ENCODE results near the gene GLS2.
"Not testable (repeated sequence)": the region's sequence is repeated elsewhere in the genome, so short reads cannot be mapped to it uniquely, and the experiment has no call there.

Gene GLS2

DNA sequence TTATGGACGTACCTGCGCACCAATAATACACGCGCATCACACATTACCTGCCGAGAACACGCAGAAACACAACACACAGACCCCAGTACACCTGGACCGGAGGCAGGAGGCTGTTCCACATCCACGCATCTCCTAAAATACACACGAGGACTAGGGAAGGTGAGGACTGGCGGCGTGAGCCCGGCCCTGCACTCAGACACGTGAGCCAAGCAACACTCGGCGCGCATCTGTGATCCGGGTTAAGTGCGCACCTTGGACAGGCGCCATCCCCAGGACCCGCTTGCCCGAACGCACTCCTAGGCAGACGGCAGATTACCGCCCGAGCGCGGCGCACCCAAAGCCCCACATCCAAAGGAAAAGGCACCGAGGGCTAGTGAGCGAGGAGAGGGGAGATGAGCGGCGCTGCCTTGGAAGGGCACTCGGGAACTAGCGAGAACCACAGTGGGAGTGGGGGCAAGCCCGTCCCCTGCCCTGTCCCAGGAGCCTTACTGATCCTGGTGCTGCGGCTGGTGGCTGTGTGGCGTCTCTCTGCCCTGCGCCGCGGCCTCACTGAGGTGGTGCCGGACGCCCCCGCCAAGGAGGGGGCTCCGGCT is 417 bp downstream of the GLS2 start:
- no peak for DNase-seq

DNA sequence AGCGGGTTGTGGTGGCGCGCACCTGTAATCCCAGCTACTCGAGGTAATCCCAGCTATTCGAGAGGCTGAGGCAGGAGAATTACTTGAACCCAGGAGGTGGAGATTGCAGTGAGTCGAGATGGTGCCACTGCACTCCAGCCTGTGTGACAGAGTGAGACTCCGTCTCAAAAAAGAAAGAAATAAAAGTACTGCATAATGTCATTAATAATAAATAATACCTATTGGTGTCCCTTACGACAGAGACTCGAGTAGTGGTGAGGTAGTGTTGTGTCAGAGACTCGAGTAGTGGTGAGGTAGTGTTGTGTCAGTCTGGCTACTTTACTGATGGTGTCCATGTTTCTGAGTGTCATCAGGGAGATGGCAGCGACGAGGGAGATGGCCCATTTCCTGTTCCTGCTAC is 1.3 kb downstream of the GLS2 start:
- DNase-seq: no peak

DNA sequence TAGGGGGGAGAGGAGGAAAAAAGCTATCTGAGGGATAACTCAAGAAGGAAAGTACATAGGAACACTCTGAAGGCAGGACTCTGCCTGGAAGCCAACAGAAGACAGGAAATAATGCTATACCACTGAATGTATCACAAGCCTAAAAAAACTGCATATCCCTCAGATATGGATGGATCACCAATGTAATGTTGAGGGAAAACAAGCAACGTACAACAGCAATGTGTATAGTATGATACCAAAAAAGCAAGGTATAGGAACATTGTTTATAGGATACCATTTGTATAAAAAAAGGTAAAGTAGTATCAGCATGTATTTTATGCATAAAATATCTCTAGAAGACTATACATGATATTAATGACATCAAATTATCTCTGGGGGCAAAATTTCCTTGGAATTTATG is 3.4 kb downstream of the GLS2 start:
- DNase-seq: no peak

DNA sequence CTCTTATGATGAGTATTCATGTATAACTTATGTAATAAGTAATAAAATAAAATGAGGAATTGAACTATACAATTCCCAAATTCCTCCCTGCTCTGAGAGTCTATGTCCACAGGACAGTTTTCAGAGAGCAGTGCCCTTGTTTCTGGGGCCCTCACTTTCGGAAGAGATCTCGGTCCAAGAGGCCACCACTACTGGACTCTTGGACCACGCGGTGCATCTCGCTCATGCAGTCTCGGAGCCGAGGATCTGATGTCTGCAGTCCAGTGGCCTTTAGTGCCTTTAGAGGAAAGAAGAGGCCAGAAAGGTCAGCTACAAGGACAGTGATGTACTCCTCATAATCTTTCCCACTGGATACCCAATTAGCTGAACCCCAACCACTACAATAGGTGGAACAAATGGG is 8.3 kb downstream of the GLS2 start:
- no peak for DNase-seq

DNA sequence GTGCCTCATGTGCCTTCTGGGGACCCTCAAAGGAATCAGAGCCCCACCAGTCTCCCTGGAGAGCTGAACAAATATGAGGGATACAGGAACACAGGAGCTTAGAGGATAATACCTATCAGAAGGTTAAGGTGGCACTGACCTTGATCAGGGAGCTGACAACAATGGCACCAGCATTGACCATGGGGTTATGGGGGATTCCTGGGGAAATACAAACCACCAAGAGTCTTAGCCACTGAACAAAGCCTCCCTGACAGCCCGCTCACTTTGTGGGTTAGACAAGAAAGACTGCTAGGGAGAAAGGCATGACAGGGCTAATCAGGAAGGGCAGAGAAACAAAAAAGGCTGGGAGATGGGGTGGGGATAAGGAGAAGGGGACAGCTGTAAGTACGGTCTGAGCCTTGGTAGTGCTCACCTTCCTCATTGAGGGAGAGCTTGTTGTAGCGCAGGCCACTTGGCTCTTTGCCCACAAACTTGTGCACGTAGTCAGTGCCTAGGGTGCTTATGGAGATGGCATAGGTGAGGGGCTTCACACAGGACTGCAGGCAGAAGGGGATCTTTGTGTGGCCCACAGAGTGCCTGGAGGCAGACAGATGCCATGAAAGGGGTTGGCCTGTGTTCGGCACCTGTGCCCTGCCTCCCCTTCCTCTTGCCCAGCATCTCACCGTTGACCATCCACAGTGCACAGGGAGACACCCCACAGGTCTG is 10.3 kb downstream of the GLS2 start:
- no peak for DNase-seq

DNA sequence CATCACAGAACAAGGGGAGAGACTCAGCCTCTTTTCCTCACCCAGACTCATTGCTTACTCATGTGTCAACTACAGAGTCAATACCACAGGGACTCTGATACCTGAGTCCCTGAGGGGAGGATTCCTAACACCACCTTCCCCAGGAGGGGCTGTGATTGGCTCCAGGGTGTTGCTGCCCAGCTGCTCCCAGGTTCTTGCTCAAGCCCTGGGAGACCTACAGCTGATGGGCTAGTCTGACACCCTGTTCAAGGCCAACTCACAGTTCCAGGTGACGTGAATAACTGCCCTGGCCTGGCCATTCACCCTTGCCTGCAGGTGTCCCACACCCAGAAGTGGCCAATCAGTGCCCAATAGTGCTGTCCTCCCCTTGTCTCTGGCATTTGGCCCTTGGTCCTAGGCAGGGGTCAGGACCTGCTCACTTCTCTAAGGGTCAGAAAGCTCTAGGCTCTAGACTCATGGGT is 11.0 kb downstream of the GLS2 start:
- no peak for DNase-seq

DNA sequence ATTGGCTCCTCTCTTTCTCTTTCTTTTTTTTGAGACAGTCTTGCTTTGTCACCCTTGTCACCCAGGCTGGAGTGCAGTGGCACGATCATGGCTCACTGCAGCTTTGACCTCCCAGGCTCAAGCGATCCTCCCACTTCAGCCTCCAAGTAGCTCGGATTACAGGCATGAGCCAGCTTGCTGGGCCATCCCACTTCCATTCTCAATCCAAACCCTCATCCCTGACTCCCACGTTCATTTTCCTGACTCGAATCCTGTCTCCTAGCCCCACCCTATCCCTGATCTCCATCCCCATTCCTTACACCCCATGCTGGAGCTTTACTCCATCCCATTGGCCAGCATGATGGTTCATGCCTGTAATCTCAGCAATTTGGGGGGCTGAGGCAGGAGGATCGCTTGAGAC is 11.8 kb downstream of the GLS2 start:
- no peak for DNase-seq

DNA sequence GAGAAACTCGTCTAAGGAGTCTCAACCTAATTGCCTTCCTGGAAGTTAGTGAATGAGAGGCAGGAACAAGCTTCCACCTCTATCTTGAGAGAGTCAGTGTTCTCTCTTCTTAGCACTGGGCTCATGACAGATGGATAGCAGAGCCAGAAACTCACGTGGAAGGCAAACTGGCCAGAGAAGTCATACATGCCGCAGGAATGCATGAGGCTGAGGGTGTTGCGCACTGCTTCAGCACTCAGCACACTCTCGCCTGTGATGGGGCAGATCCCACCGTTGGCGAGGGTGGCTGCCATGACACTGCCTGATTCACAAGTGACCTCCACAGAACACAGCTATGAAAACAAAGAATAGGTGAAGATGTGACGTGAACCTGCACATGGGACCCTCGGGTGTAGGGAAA is 13.6 kb downstream of the GLS2 start:
- DNase-seq: no peak

DNA sequence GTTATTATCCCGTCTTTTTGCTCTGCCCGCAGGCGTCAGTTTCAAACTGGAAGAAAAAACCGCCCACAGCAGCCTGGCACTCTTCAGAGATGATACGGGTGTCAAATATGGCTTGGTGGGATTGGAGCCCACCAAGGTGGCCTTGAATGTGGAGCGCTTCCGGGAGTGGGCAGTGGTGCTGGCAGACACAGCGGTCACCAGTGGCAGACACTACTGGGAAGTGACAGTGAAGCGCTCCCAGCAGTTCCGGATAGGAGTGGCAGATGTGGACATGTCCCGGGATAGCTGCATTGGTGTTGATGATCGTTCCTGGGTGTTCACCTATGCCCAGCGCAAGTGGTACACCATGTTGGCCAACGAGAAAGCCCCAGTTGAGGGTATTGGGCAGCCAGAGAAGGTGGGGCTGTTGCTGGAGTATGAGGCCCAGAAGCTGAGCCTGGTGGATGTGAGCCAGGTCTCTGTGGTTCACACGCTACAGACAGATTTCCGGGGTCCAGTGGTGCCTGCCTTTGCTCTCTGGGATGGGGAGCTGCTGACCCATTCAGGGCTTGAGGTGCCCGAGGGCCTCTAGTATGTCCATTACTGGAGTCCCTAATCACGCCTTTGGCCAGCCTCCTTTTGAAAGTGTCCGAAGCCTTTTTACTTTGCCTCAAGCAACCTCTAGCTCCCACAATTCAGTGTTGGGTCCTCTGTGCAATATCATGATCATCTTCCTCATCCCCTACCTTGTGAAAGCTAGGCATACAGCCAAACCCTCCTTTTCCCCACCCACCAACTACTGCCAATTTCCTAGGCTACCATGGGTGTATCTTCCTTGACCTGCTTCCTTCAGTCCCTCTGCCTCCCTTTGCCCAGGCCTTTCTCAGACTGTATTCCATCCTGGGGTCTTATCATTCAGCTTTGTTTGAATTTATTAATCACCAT is 18.7 kb downstream of the GLS2 start:
- no peak for DNase-seq

DNA sequence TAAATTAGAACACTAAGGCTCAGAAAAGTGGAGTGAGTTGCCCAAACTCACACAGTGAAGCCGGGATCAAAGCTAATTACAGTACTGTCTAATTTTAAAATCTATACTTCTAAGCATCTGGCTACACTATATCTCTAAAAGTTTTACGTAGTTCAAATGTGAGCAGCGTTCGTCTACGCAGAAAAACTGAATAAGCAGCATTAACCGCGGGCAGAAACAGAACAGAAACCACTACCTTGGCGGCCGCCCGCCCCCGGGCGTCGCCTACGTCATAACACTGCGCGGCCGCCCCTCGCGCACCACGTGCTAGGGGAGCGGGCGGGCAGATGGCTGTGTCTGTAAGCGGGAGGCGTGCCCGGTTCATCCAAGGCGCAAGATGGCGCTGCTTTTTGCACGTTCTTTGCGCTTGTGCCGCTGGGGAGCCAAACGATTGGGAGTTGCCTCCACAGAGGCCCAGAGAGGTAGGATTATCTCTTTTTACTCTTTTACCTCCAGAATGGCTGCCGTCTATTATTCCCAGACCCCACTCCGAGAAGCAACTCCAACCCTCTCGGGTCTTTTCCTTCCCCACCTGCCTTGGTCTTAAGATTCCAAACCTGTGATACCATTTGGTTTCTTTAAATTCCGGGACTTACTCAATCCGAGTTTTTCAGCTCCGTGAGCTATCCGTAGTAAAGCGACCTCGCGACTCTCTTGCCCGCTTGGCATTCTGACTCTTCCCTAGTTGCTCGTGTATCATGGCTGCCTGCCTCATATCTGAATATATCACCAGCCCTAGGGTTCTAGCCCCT is 19.6 kb downstream of the GLS2 start, which contains the start of gene SPRYD4:
Gene SPRYD4, plus strand, starts transcription at position 363 of the 791 bp plus-strand sequence. Its CDS starts 14 bp downstream, at position 377.
- DNase-seq: peak; percentile 91

DNA sequence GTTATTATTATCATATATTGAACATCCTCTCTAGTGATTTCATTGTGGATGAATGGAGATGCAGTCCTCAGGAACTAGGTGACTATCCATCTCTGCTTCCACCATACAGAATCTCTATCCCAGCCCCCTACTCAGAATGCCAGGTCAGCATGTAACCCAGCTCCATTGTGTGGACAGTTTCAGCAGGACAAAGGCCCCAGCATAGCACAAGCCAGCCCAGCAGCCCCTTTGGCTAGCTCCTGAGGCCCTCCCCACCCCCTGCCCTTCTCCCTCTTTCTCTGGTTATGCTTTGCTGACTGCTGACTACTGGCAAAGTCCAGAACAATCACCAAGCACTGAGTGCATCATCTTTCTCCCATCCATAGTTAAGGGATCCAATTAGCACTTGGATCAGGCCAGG is 25.4 kb downstream of the GLS2 start:
- no peak for DNase-seq

DNA sequence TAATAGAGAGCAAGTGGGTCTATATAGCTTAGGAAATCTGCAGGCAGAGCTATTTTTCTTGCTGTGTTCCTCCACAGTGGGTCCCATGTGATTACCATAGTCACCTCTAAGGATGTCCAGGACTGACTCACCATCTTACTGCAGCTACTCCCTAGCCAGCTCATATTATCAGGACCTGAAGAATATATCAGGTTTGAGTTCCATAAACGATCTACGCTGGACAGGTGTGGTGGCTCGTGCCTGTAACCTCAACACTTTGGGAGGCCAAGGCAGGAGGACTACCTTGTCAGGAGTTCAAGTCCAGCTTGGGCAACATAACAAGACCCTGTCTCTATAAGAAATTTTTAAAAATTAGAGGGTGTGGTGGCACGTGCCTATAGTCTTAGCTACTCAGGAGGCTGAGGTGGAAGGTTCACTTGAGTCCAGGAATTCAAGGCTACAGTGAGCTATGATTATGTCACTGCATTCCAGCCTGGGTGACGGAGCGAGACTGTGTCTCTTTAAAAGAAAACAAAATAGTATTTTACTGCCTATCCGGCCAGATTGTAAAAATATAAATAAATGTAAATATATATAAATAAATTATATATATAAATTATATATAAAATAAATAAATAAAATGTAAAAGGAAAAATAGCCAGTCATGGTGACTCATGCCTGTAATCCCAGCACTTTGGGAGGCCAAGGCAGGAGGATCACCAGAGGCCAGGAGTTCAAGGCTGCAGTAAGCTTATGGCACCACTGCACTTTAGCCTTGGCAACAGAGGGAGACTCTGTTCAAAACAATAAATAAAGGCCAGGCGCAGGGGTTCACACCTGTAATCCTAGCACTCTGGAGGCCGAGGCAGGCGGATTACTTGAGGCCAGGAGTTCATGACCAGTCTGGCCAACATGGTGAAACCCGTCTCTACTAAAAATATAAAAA is 26.5 kb downstream of the GLS2 start:
- no peak for DNase-seq

DNA sequence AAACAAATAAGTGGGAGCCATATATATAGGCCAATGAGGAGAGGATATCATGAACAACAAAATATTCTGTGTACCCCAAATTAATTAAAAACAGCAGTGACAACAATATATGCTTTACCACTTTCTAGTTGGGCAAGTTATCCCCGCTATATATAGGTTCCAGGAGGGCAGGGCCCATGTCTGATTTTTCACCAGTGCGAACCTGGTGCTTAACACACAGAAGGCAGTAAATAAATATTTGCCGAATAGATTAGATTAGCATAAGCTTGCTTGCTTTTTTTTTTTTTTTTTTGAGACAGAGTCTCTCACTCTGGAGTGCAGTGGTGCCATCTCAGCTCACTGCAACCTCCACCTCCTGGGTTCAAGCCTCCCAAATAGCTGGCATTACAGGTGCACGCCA is 30.1 kb downstream of the GLS2 start:
- no peak for DNase-seq

DNA sequence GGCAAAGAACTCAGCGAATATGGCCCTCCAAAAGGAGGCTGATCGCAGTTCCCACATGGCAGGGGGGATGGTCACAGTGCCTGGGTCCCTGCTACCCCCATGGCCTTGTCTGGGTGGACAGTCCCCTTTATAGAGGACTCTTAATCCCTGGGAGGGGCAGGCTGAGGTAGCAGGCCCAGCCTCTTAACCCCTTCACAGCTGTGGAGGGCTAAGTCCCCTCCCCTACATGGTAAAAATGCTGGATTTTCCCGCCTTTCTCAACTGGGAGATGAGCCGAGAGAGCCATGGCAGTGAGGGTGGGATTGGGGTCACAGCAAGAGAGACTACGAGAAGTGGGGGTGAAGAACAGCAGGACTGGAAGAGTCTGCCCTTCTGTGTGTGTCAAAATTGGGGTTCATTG is 33.4 kb downstream of the GLS2 start, which contains the start of gene MIP:
Gene MIP, minus strand, starts transcription at position 101 of the 400 bp plus-strand sequence. Its CDS starts 44 bp downstream, at position 57.
- no peak for DNase-seq

DNA sequence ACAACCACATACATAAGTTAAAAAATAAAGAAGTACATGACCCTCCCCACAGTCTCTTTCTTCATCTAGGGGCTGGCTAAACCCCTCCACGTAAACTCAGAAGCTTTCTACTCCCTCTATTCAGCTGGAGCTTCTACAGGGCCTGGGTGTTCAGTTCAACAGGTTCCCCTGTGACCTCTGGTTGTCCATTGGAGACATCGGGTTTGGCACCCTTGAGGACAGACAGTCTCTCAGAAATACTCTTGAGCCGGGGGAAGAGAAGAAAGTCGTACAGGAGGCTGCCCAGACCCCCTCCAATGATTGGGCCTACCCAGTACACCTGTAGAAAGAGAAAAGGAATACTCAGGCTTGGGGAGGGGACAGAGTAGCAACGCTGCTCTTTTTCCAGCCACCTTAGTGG is 36.8 kb downstream of the GLS2 start:
- DNase-seq: no peak

DNA sequence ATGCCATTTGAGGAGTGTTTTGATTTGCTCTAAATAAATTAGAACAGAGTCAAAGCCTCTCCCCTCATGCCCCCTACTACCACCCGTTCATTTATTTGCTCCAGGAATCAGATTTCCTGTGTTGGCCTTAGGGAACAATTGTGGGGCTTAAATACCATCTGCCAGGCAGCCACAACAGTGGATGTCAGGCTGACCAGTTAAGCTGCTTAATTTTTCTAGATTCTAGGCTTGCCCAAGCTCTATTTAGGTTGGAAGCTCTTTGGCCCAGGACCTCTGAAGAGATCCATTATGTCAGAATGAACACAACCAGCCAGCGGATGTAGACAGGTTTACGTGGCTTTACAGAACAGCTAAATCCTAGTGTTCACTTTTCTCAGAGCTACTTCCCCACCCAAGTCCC is 37.7 kb downstream of the GLS2 start:
- DNase-seq: no peak

DNA sequence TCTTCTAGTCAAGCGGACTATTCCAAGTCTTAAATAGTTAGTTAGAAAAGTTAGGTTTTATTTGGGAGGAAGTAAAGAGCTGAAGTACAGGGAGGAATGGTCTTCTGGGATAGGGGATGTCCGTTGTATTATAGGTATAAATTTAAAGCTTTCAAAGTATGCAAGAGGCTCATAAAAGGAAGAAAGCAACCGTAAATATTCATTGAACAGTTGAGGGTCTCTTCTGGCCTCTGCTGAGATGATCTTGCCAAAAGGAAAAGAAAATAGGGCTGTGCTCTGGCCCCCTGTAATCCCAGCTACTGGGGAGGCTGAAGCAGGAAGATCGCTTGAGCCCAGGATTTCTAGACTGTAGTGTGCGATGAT is 38.4 kb downstream of the GLS2 start:
- DNase-seq: no peak

DNA sequence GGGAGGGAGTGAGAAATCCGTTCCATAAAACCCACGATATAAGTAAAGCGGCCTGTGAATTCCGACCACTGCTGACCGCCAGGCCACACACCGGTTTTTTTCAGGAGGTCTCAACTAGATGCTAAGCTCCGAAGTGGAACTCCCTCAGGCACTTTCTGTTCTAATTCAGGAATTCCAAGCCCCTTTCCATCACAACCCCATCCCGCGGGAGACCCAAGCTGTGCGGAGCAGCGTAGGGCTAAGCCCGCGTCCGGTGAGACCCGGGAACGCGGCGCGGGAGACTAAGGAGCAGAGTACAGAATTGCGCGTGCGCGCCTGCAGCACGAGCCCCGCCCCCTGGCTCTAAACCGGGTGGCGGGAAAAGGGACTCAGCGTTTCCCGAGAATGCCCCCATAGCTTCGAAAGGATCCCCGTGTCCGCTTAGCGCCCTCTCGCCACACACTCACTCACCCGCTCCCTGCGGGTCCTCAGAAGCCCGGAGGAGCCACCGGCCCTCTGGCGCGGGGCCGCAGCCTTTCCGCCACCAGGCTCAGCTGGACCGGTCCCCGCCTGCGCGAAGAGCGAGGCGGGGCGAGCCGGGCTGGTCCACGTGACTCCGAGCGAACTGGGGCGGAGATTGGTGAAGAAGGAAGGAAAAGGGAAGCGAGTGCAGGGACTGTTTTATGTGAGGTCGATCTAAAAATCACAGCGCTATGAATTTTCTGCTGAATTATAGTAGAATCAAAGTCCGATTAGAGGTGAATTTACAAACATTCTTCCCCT is 38.9 kb downstream of the GLS2 start, which contains the start of gene TIMELESS:
Gene TIMELESS, minus strand, starts transcription at position 567 of the 762 bp plus-strand sequence. CDS start 15,256 bp downstream, outside the sequence.
- peak; percentile 83 for DNase-seq

DNA sequence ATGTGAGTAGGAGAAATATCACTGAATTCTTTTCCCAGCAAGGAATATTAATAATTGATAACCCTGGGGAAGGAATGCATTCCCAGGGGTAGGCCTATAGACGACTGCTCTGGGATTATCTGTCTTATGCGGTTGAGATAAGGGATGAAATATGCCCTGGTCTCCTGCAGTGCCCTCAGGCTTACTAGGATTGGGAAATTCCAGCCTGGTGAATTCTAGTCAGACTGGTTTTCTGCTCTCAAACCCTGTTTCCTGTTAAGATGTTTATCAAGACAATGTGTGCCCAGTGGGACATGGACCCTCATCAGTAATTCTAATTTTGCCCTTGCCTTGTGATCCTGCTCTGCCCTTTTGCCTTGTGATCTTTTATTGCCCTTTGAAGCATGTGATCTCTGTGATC is 44.8 kb downstream of the GLS2 start:
- DNase-seq: not testable (repeated sequence)

DNA sequence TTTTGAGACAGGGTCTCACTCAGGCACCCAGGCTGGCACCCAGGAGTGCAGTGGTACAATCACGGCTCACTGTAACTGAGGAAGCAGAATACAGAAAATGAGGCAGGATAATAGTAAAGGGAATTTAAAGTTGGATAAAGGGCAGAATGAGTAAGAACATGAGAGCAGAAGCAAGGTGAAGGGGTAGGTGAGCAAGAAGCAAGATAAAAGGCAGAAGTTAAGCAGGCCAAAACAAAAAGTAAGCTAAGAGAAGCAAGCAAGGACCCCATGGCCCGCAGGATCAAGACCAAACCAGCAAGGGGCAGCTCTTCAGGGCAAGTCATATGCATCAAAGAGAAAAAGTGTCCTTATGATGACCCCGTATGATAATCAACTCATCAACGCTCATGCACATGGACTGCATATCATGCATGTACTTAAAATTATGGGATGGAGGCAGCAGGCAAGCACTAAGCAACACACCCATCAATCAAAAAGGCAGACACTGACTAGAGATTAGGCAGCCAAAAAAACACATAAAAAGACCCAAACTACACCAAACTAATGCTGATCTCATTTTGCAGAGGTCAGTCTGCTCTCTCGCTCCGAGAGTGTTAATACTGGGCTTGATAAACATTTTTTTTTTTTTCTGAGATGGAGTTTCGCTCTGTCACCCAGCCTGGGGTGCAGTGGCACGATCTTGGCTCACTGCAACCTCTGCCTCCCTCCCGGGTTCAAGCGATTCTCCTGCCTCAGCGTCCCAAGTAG is 50.4 kb downstream of the GLS2 start:
- DNase-seq: no peak

Measured in activated effector memory CD4-positive, alpha-beta T cell treated with Interleukin-2 at 50 U/mL for 16 hours (primary cell).